Mesendoderm (in vitro differentiated cells): ENCODE results near the gene SMPD3.

Experiments used
- DNase-seq: peaks from one replicate; pipeline ENCODE4 v3.0.0; 2013
- H2AK5ac ChIP-seq: 2 replicates; pipeline ENCODE4 v1.6.1; 2013; ENCODE audit warnings: low read length, inconsistent platforms
- H2BK120ac ChIP-seq: 2 replicates; pipeline ENCODE4 v1.6.1; 2013; ENCODE audit warnings: low read depth, mild to moderate bottlenecking, low read length, moderate library complexity, mixed read lengths
- H2BK15ac ChIP-seq: replicated peaks from 2 replicates; pipeline ENCODE4 v1.6.1; 2013; ENCODE audit warnings: low read depth, mild to moderate bottlenecking, moderate library complexity
- H2BK5ac ChIP-seq: 2 replicates; pipeline ENCODE4 v1.6.1; 2013; ENCODE audit warnings: low read length, inconsistent platforms
- H3K18ac ChIP-seq: 2 replicates; pipeline ENCODE4 v1.6.1; 2013; ENCODE audit warnings: mild to moderate bottlenecking, low read length, mixed read lengths
- H3K23ac ChIP-seq: one replicate; pipeline ENCODE4 v1.6.1; 2013; ENCODE audit warnings: low read length
- H3K27ac ChIP-seq: 2 replicates; pipeline ENCODE4 v1.5.1; 2013; ENCODE audit warnings: low read depth, mild to moderate bottlenecking, inconsistent platforms, low read length, moderate library complexity
- H3K27me3 ChIP-seq: 2 replicates; pipeline ENCODE4 v1.6.1; 2013; ENCODE audit warnings: low read length, control low read depth, mild to moderate bottlenecking, inconsistent platforms; ENCODE audit not compliant: insufficient read depth, poor library complexity
- H3K36me3 ChIP-seq: 2 replicates; pipeline ENCODE4 v1.6.1; 2013; ENCODE audit warnings: low read length, inconsistent platforms; ENCODE audit not compliant: control insufficient read depth, insufficient read depth
- H3K4ac ChIP-seq: one replicate; pipeline ENCODE4 v1.6.1; 2013; ENCODE audit warnings: low read depth, mild to moderate bottlenecking, low read length, moderate library complexity
- H3K4me1 ChIP-seq: 2 replicates; pipeline ENCODE4 v1.6.1; 2013; ENCODE audit warnings: low read depth, low read length, inconsistent platforms; ENCODE audit not compliant: control insufficient read depth
- H3K4me2 ChIP-seq: 2 replicates; pipeline ENCODE4 v1.6.1; 2013; ENCODE audit warnings: low read length
- H3K4me3 ChIP-seq: 2 replicates; pipeline ENCODE4 v1.5.1; 2013; ENCODE audit warnings: mild to moderate bottlenecking, low read length
- H3K56ac ChIP-seq: one replicate; pipeline ENCODE4 v1.6.1; 2013; ENCODE audit warnings: low read length
- H3K79me1 ChIP-seq: 2 replicates; pipeline ENCODE4 v1.6.1; 2013; ENCODE audit warnings: low read length, inconsistent platforms
- H3K79me2 ChIP-seq: 2 replicates; pipeline ENCODE4 v1.6.1; 2013; ENCODE audit warnings: mild to moderate bottlenecking, low read length; ENCODE audit not compliant: control insufficient read depth, insufficient read depth
- H3K9ac ChIP-seq: 2 replicates; pipeline ENCODE4 v1.6.1; 2013; ENCODE audit warnings: low read length, inconsistent platforms
- H4K5ac ChIP-seq: one replicate; pipeline ENCODE4 v1.6.1; 2013; ENCODE audit warnings: low read length
- H4K8ac ChIP-seq: one replicate; pipeline ENCODE4 v1.6.1; 2013; ENCODE audit warnings: low read depth, mild to moderate bottlenecking, control low read depth, low read length, moderate library complexity
- WGBS: extraction: QIAGEN DNeasy Blood & Tissue Kit; methylation state at CpG from one replicate; pipeline ENCODE4 v1.1.7; 2013; ENCODE audit warnings: low lambda C conversion rate, missing lambda C conversion rate; ENCODE audit not compliant: insufficient coverage; ENCODE audit errors: extremely low coverage; 5-methylcytosine and 5-hydroxymethylcytosine counted together

The SMPD3 gene

DNA sequence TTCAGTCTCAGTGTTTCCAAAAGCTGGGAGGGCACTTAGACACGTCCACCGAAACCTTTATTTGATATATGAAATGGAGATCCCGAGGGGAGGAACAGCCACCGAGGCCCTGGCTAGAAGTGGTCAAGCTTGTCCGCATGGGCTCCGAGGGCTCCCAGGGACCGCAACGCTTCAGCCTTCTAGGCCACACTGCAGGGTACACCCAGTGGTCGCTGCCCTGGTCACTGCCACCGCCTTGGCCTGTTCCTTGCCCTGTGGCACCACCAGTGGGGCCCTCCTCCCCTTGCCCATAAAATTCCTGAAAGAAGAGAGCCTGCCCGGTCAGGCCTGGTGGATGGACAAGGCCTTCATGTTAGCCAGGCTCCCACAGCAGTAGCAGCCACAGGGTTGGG is 43.8 kb upstream of the SMPD3 start:
- H3K18ac ChIP-seq: no peak overlapping the region

DNA sequence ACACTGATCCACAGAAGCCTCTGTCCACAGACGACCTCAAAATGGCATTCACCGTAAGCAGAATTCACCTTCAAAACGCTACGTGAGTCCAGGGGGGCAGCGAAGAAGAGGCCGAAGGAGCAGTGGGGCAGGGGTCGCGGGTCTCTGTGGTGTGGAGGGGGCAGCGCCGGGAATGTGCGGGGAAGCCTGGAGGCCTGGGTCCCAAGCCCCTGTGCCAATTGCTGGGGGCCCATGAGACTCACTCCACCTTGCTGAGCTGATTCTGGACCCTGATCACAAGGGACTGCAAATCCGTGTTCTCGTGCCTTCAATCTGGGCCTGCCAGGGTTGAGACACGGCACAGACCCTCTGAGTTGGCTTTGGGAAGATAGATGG is 43.3 kb upstream of the SMPD3 start:
- Histone ChIP-seq H3K4me2 (no peak overlapping the region), H2BK5ac (no peak overlapping the region), H3K79me2 (no peaks in the 10 kb centered on the region), H2BK120ac (no peak overlapping the region), H3K27me3 (no peaks in the 10 kb centered on the region), H3K4me3 (no peak overlapping the region), H4K8ac (no peak overlapping the region), H4K5ac (no peak overlapping the region), H3K9ac (no peak overlapping the region), H3K23ac (no peak overlapping the region), H3K18ac (no peak overlapping the region), H3K36me3 (no peaks in the 10 kb centered on the region), H3K56ac (peak overlapping the region; percentile 53), H3K79me1 (no peaks in the 10 kb centered on the region), H2BK15ac (no peak overlapping the region), H3K4me1 (peaks cover 2% of the 10 kb centered on the region), H3K4ac (no peak overlapping the region), H3K27ac (no peak overlapping the region), H2AK5ac (no peak overlapping the region)
- no peak for DNase-seq
- WGBS: no CpG with 5 or more reads among the region's 14 CpGs

More for the DNA sequence above, 43.8 kb upstream of the SMPD3 start:
- peaks cover 2% of the 10 kb centered on the region for H3K4me1 ChIP-seq
- no peak overlapping the region for H3K4me3 ChIP-seq
- H3K4ac ChIP-seq: no peak overlapping the region
- H3K23ac ChIP-seq: no peak overlapping the region
- no peaks in the 10 kb centered on the region for H3K79me1 ChIP-seq
- H3K36me3 ChIP-seq: no peaks in the 10 kb centered on the region
- H3K27me3 ChIP-seq: no peaks in the 10 kb centered on the region
- H4K5ac ChIP-seq: no peak overlapping the region
- H3K4me2 ChIP-seq: no peak overlapping the region
- no peak overlapping the region for H3K9ac ChIP-seq
- H3K27ac ChIP-seq: no peak overlapping the region
- no peak overlapping the region for H4K8ac ChIP-seq
- no peak overlapping the region for H2BK120ac ChIP-seq
- no peaks in the 10 kb centered on the region for H3K79me2 ChIP-seq
- no peak overlapping the region for H2AK5ac ChIP-seq
- no CpG with 5 or more reads among the region's 11 CpGs for WGBS
- H2BK15ac ChIP-seq: no peak overlapping the region
- H3K56ac ChIP-seq: no peak overlapping the region
- no peak for DNase-seq
- no peak overlapping the region for H2BK5ac ChIP-seq

DNA sequence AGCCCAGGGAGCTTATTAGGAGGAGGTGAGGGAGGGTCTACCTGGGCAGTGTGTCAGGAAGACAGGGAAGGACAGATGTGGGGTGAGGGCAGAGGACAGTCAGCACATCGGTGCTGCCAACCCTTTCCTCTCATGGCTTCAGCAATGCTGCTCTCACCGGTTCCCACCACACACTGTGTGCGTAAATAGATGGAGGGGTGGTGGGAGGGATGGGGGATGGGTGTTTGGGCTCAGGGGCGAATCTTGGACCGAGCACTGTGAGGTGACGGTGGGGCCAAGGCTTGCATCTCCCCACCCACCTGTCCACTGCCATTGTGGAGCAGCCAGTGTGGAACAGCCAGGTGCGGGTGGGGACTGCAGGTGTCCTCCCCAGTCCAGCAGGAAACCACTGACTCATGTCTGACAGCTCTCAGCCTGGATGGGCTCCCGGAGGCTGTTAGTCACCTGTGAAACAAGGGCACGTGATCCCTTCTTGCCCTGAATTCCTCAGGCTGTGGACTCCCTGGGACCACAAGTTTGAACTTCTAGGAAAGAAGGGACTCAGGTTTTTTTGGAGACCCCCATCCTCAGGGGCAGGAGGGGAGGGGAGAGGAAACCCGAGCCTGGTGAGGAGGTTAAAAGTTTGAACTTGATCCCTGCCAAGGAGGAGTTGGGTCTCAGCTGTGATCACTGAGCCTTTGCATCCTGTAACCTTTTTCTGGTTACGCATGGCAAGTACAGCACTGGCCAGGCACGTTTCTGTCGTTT is 42.7 kb upstream of the SMPD3 start:
- H3K27me3 ChIP-seq: no peaks in the 10 kb centered on the region
- no peak overlapping the region for H3K18ac ChIP-seq
- H3K79me2 ChIP-seq: no peaks in the 10 kb centered on the region
- H2BK15ac ChIP-seq: no peak overlapping the region
- no peaks in the 10 kb centered on the region for H3K36me3 ChIP-seq
- no peak overlapping the region for H3K23ac ChIP-seq
- H2BK5ac ChIP-seq: no peak overlapping the region
- no CpG with 5 or more reads among the region's 13 CpGs for WGBS
- H3K4me1 ChIP-seq: peaks cover 2% of the 10 kb centered on the region
- no peak overlapping the region for H2AK5ac ChIP-seq
- DNase-seq: peak; percentile 83
- no peak overlapping the region for H3K4ac ChIP-seq
- H4K8ac ChIP-seq: no peak overlapping the region
- H2BK120ac ChIP-seq: no peak overlapping the region
- no peak overlapping the region for H4K5ac ChIP-seq
- no peak overlapping the region for H3K9ac ChIP-seq
- no peak overlapping the region for H3K4me3 ChIP-seq
- H3K56ac ChIP-seq: no peak overlapping the region
- H3K79me1 ChIP-seq: no peaks in the 10 kb centered on the region
- no peak overlapping the region for H3K27ac ChIP-seq
- H3K4me2 ChIP-seq: no peak overlapping the region

DNA sequence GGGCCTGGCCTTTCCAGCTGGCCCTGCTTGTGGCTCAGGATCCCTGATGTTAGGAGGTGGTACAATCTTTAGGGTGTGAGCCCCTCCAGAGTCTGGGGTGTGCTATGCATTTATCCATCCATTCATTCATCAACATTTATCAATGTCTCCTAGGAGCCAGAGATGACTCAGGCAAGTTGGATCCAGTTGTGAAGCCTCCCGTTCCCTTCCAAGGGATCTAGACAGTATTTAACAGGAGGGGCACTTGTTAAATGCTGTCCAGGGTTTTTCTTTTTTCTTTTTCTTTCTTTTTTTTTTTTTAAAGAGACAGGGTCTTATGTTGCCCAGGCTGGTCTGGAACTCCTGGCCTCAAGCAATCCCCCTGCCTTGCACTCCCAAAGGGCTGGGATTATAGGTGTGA is 42.0 kb upstream of the SMPD3 start:
- no peak overlapping the region for H3K23ac ChIP-seq
- no peak overlapping the region for H2AK5ac ChIP-seq
- H4K8ac ChIP-seq: no peak overlapping the region
- H3K36me3 ChIP-seq: no peaks in the 10 kb centered on the region
- H3K4me1 ChIP-seq: peaks cover 2% of the 10 kb centered on the region
- no peak overlapping the region for H4K5ac ChIP-seq
- H2BK120ac ChIP-seq: no peak overlapping the region
- no peak overlapping the region for H3K4ac ChIP-seq
- no peaks in the 10 kb centered on the region for H3K79me2 ChIP-seq
- H3K27me3 ChIP-seq: no peaks in the 10 kb centered on the region
- no peak overlapping the region for H3K4me3 ChIP-seq
- H3K9ac ChIP-seq: no peak overlapping the region
- H3K4me2 ChIP-seq: no peak overlapping the region
- no peak overlapping the region for H3K27ac ChIP-seq
- DNase-seq: no peak
- no peak overlapping the region for H2BK5ac ChIP-seq
- no peaks in the 10 kb centered on the region for H3K79me1 ChIP-seq
- H3K18ac ChIP-seq: peak overlapping the region; percentile 56
- H3K56ac ChIP-seq: no peak overlapping the region
- no peak overlapping the region for H2BK15ac ChIP-seq
- WGBS: no CpG with 5 or more reads among the region's 1 CpG

DNA sequence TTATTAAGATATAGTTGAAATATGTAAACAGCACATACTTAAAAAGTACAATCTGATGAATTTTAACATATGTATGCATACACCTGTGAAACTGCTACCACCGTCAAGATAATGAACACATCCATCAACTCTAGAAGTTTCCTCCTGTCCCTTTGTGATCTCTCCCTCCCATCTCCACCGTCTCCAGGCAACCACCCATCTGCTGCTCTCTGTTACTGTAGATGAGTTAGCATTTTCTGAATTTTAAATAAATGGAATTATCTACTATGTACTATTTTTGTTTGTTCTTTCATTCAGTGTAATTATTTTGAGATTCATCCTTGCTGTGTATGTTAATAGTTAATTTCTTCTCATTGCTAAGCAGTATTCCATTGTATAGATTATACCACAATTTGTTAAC is 40.2 kb upstream of the SMPD3 start:
- Histone ChIP-seq H3K27ac (no peak overlapping the region), H2AK5ac (no peak overlapping the region), H3K9ac (no peak overlapping the region), H3K36me3 (no peaks in the 10 kb centered on the region), H3K56ac (no peak overlapping the region), H3K4ac (no peak overlapping the region), H3K18ac (no peak overlapping the region), H3K4me3 (no peak overlapping the region), H2BK5ac (no peak overlapping the region), H4K8ac (no peak overlapping the region), H3K79me1 (no peaks in the 10 kb centered on the region), H3K4me2 (no peak overlapping the region), H3K23ac (no peak overlapping the region), H3K79me2 (no peaks in the 10 kb centered on the region), H4K5ac (no peak overlapping the region), H2BK120ac (no peak overlapping the region), H3K4me1 (peaks cover 2% of the 10 kb centered on the region), H3K27me3 (no peaks in the 10 kb centered on the region), H2BK15ac (no peak overlapping the region)
- DNase-seq: no peak
- WGBS: no CpG with 5 or more reads among the region's 2 CpGs

DNA sequence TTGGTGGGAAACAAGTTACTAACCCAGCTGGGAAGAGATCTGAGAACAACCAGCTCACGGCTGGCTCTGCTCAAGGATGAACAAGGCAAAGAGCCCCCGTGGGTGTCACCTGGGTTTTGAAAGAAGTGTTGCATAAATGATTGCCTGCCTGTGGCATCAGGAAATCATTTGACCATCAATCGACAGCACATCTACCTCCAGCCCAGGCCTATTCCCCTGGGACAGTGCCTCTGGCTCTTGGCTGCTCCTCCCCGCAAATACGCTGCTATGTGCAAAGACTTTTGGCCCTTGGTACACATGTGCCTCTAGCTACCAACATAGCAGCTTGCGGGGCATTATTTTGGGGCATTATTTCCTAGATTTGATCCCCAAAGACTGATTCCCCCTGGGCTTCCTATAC is 39.4 kb upstream of the SMPD3 start:
- no peak for DNase-seq
- H3K4me1 ChIP-seq: peaks cover 2% of the 10 kb centered on the region
- no peaks in the 10 kb centered on the region for H3K79me2 ChIP-seq
- H2BK5ac ChIP-seq: no peak overlapping the region
- H3K4ac ChIP-seq: no peak overlapping the region
- no peaks in the 10 kb centered on the region for H3K27me3 ChIP-seq
- no peak overlapping the region for H3K23ac ChIP-seq
- WGBS: no CpG with 5 or more reads among the region's 6 CpGs
- H3K27ac ChIP-seq: no peak overlapping the region
- H2BK120ac ChIP-seq: no peak overlapping the region
- H3K9ac ChIP-seq: no peak overlapping the region
- H3K4me2 ChIP-seq: no peak overlapping the region
- no peak overlapping the region for H4K5ac ChIP-seq
- H2AK5ac ChIP-seq: no peak overlapping the region
- no peaks in the 10 kb centered on the region for H3K36me3 ChIP-seq
- no peak overlapping the region for H3K4me3 ChIP-seq
- H2BK15ac ChIP-seq: no peak overlapping the region
- no peaks in the 10 kb centered on the region for H3K79me1 ChIP-seq
- no peak overlapping the region for H3K18ac ChIP-seq
- no peak overlapping the region for H4K8ac ChIP-seq
- no peak overlapping the region for H3K56ac ChIP-seq
